Immature natural killer cell (primary cell): ENCODE measurements around the gene DBF4B. TPM values are rescaled to one million over a fixed set of nuclear protein-coding genes. Genes with fewer than 3 reads are reported as not detected.

ENCODE experiments used
- DNase-seq, 3 donors: peaks; one replicate each; pipeline ENCODE4 v3.0.0; 2022; ENCODE audit warnings: mixed read lengths in 1 of 3
- H3K27ac Mint-ChIP-seq, 6 donors: one replicate each; pipeline ENCODE4 v1.8.0; 2020; ENCODE audit warnings: mixed read lengths in 6 of 6, mild to moderate bottlenecking in 5 of 6, inconsistent platforms in 4 of 6, moderate library complexity in 3 of 6
- H3K27me3 Mint-ChIP-seq, 3 donors: one replicate each; pipeline ENCODE4 v1.8.0; 2020 to 2021; ENCODE audit warnings: low read depth in 3 of 3, mild to moderate bottlenecking in 3 of 3, mixed read lengths in 3 of 3, moderate library complexity in 3 of 3, inconsistent platforms in 1 of 3
- H3K36me3 Mint-ChIP-seq, 3 donors: one replicate each; pipeline ENCODE4 v1.8.0; 2020; ENCODE audit warnings: mixed read lengths in 3 of 3, inconsistent platforms in 2 of 3, mild to moderate bottlenecking in 2 of 3
- H3K4me1 Mint-ChIP-seq, 2 donors: one replicate each; pipeline ENCODE4 v1.8.0; 2020; ENCODE audit warnings: inconsistent platforms in 2 of 2, mild to moderate bottlenecking in 2 of 2, mixed read lengths in 2 of 2, moderate library complexity in 1 of 2
- H3K4me3 Mint-ChIP-seq, 5 donors: one replicate each; pipeline ENCODE4 v1.8.0; 2020; ENCODE audit warnings: mild to moderate bottlenecking in 5 of 5, mixed read lengths in 5 of 5, inconsistent platforms in 3 of 5, moderate library complexity in 3 of 5
- H3K9me3 Mint-ChIP-seq, 6 donors: one replicate each; pipeline ENCODE4 v1.8.0; 2020; ENCODE audit warnings: mild to moderate bottlenecking in 6 of 6, mixed read lengths in 6 of 6, inconsistent platforms in 4 of 6, moderate library complexity in 3 of 6
- polyA plus RNA-seq, 3 donors: library from polyadenylated mRNA; unstranded; fragments of 300-500 nt; fragmentation: Illumina TruSeq; gene quantifications; one replicate each; pipeline ENCODE4 v1.2.3, GENCODE V29; 2021

Gene DBF4B
- polyA plus RNA-seq, 3 donors from 2014 or later: 0.52 to 1.1 TPM; not detected in 1

DNA sequence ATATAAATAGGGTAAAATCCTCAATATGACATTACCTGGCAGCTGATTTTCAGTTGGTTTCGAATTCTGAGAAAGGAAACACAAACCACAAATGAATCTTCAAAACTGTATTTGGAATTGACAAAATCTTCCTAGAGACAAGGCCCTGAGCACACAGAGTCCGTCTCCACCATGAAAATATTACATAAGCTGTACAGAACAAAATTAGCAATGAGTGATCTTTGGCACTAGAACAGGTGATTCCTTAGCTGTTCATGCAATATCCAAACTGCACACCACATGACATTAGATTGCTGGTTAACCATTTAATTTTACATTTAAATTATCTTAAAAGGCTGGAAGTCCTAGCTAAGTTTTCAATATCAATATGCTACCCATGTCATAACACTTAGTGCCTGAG lies 89.9 kb downstream of the DBF4B start:
- no peak overlapping the region for H3K27ac Mint-ChIP-seq
- H3K4me1 Mint-ChIP-seq: no peaks in the 10 kb centered on the region
- H3K4me3 Mint-ChIP-seq: no peak overlapping the region
- H3K36me3 Mint-ChIP-seq: no peaks in the 10 kb centered on the region
- DNase-seq: no peak
- H3K27me3 Mint-ChIP-seq: peaks cover 4 to 6% (median 6%) of the 10 kb centered on the region in 3 donors
- H3K9me3 Mint-ChIP-seq: no peaks in the 10 kb centered on the region

Other genes with a start within 250 kb of the DBF4B start
- gene GPATCH8, start 205.3 kb upstream of the DBF4B start, polyA plus RNA-seq: 100 to 1,000 TPM in 1 of 3 donors, 10 to 100 TPM in 2; 15.5 to 101 (median 22.1) TPM
- 1 to 10 TPM in 1 of 3 donors, under 1 TPM in 2; 0.56 to 3.3 (median 0.97) TPM for gene FZD2, start 151.2 kb upstream of the DBF4B start, polyA plus RNA-seq
- under 1 TPM; 0.08 to 0.57 (median 0.14) TPM for gene MEIOC, start 52.2 kb upstream of the DBF4B start, polyA plus RNA-seq
- gene CCDC43, start 18.9 kb upstream of the DBF4B start, polyA plus RNA-seq: 10 to 100 TPM in 2 of 3 donors, 1 to 10 TPM in 1; 9.7 to 19.6 (median 11.4) TPM
- gene ADAM11, start 50.3 kb downstream of the DBF4B start, polyA plus RNA-seq: not detected
- not detected for gene GJC1, start 121.6 kb downstream of the DBF4B start, polyA plus RNA-seq
- gene HIGD1B, start 139.2 kb downstream of the DBF4B start, polyA plus RNA-seq: not detected
- 100 to 1,000 TPM in 2 of 3 donors, 10 to 100 TPM in 1; 76.5 to 109 (median 101) TPM for gene EFTUD2, start 190.8 kb downstream of the DBF4B start, polyA plus RNA-seq
- gene GFAP, start 206.8 kb downstream of the DBF4B start, polyA plus RNA-seq: 1 to 10 TPM in 1 of 3 donors, not detected in 2; 1.1 TPM
- gene KIF18B, start 239.1 kb downstream of the DBF4B start, polyA plus RNA-seq: under 1 TPM in 1 of 3 donors, not detected in 2; 0.37 TPM